ENCODE results near the gene GMDS.

The GMDS gene

GRCh38 chr6:2204272-2204671 lies 41.1 kb downstream of the GMDS start:
- H3K4me1 Mint-ChIP-seq: no peaks in the 10 kb centered on the region
- H3K36me3 Mint-ChIP-seq (ENCODE audit: low read depth): no peaks in the 10 kb centered on the region
- no peak for ATAC-seq
- H3K4me3 Mint-ChIP-seq: no peak overlapping the region
- H3K9me3 Mint-ChIP-seq: no peaks in the 10 kb centered on the region
- no peaks in the 10 kb centered on the region for H3K27me3 Mint-ChIP-seq
- no peak for DNase-seq
- H3K27ac Mint-ChIP-seq: no peak overlapping the region

GRCh38 chr6:2203264-2203663 lies 42.1 kb downstream of the GMDS start:
- ATAC-seq (no peak), DNase-seq (no peak)
- H3K4me1 Mint-ChIP-seq: no peaks in the 10 kb centered on the region
- no peak overlapping the region for H3K27ac Mint-ChIP-seq
- no peaks in the 10 kb centered on the region for H3K36me3 Mint-ChIP-seq (ENCODE audit: low read depth)
- no peaks in the 10 kb centered on the region for H3K9me3 Mint-ChIP-seq
- H3K27me3 Mint-ChIP-seq: no peaks in the 10 kb centered on the region
- no peak overlapping the region for H3K4me3 Mint-ChIP-seq

GRCh38 chr6:2197984-2198383 lies 47.4 kb downstream of the GMDS start:
- no peak for DNase-seq
- Mint-ChIP-seq H3K36me3 (ENCODE audit: low read depth) (peaks cover 2% of the 10 kb centered on the region), H3K27ac (no peak overlapping the region), H3K4me1 (peaks cover 3% of the 10 kb centered on the region), H3K4me3 (no peak overlapping the region), H3K9me3 (no peaks in the 10 kb centered on the region), H3K27me3 (no peaks in the 10 kb centered on the region)
- no peak for ATAC-seq

- H3K27ac Mint-ChIP-seq: no peak overlapping the region
These were observed 48.2 kb downstream of the GMDS start for GRCh38 chr6:2197177-2197671.

GRCh38 chr6:2196079-2196679 lies 49.2 kb downstream of the GMDS start:
- ATAC-seq (peak; percentile 65), DNase-seq (peak; percentile 20)
- Mint-ChIP-seq H3K27me3 (no peaks in the 10 kb centered on the region), H3K4me1 (peaks cover 3% of the 10 kb centered on the region), H3K9me3 (no peaks in the 10 kb centered on the region), H3K4me3 (no peak overlapping the region), H3K36me3 (ENCODE audit: low read depth) (peaks cover 2% of the 10 kb centered on the region), H3K27ac (no peak overlapping the region)

More at GRCh38 chr6:2197177-2197671, 48.2 kb downstream of the GMDS start:
- DNase-seq (no peak), ATAC-seq (no peak)
- H3K27me3 Mint-ChIP-seq: no peaks in the 10 kb centered on the region
- peaks cover 2% of the 10 kb centered on the region for H3K36me3 Mint-ChIP-seq (ENCODE audit: low read depth)
- no peaks in the 10 kb centered on the region for H3K9me3 Mint-ChIP-seq
- peaks cover 3% of the 10 kb centered on the region for H3K4me1 Mint-ChIP-seq
- H3K4me3 Mint-ChIP-seq: no peak overlapping the region

GRCh38 chr6:2194643-2195042 lies 50.8 kb downstream of the GMDS start:
- no peaks in the 10 kb centered on the region for H3K9me3 Mint-ChIP-seq
- H3K4me1 Mint-ChIP-seq: peaks cover 3% of the 10 kb centered on the region
- no peak overlapping the region for H3K4me3 Mint-ChIP-seq
- H3K27ac Mint-ChIP-seq: no peak overlapping the region
- H3K27me3 Mint-ChIP-seq: no peaks in the 10 kb centered on the region
- no peak for DNase-seq
- ATAC-seq: no peak
- peaks cover 2% of the 10 kb centered on the region for H3K36me3 Mint-ChIP-seq (ENCODE audit: low read depth)

GRCh38 chr6:2193931-2194330 lies 51.5 kb downstream of the GMDS start:
- Mint-ChIP-seq H3K36me3 (ENCODE audit: low read depth) (peaks cover 2% of the 10 kb centered on the region), H3K27ac (no peak overlapping the region), H3K9me3 (no peaks in the 10 kb centered on the region), H3K27me3 (no peaks in the 10 kb centered on the region), H3K4me3 (no peak overlapping the region), H3K4me1 (peaks cover 5% of the 10 kb centered on the region)
- DNase-seq: no peak
- ATAC-seq: no peak

- Mint-ChIP-seq H3K27ac (no peak overlapping the region), H3K4me3 (no peak overlapping the region), H3K4me1 (peaks cover 7% of the 10 kb centered on the region), H3K36me3 (ENCODE audit: low read depth) (peaks cover 2% of the 10 kb centered on the region), H3K9me3 (no peaks in the 10 kb centered on the region), H3K27me3 (no peaks in the 10 kb centered on the region)
- DNase-seq: no peak
- no peak for ATAC-seq
These were observed 52.4 kb downstream of the GMDS start for GRCh38 chr6:2192976-2193375.

- H3K9me3 Mint-ChIP-seq: no peaks in the 10 kb centered on the region
- no peaks in the 10 kb centered on the region for H3K27me3 Mint-ChIP-seq
- ATAC-seq (no peak), DNase-seq (no peak)
- no peak overlapping the region for H3K4me3 Mint-ChIP-seq
- H3K4me1 Mint-ChIP-seq: peaks cover 22% of the 10 kb centered on the region
- H3K36me3 Mint-ChIP-seq (ENCODE audit: low read depth): peaks cover 2% of the 10 kb centered on the region
- no peak overlapping the region for H3K27ac Mint-ChIP-seq
These were observed 54.0 kb downstream of the GMDS start for GRCh38 chr6:2191390-2191740.

- H3K4me3 Mint-ChIP-seq: no peak overlapping the region
- no peak for ATAC-seq
- H3K36me3 Mint-ChIP-seq (ENCODE audit: low read depth): peaks cover 2% of the 10 kb centered on the region
- H3K27ac Mint-ChIP-seq: no peak overlapping the region
- no peak for DNase-seq
- no peaks in the 10 kb centered on the region for H3K9me3 Mint-ChIP-seq
- peaks cover 22% of the 10 kb centered on the region for H3K4me1 Mint-ChIP-seq
- no peaks in the 10 kb centered on the region for H3K27me3 Mint-ChIP-seq
These were observed 54.6 kb downstream of the GMDS start for GRCh38 chr6:2190661-2191389.

- Mint-ChIP-seq H3K4me1 (peaks cover 27% of the 10 kb centered on the region), H3K9me3 (no peaks in the 10 kb centered on the region), H3K27me3 (no peaks in the 10 kb centered on the region), H3K27ac (no peak overlapping the region), H3K36me3 (ENCODE audit: low read depth) (peaks cover under 1% of the 10 kb centered on the region), H3K4me3 (no peak overlapping the region)
- ATAC-seq (no peak), DNase-seq (no peak)
These were observed 56.5 kb downstream of the GMDS start for GRCh38 chr6:2188856-2189384.

- no peak for ATAC-seq
- no peak for DNase-seq
- Mint-ChIP-seq H3K27ac (no peak overlapping the region), H3K4me1 (peaks cover 28% of the 10 kb centered on the region), H3K27me3 (no peaks in the 10 kb centered on the region), H3K4me3 (no peak overlapping the region), H3K9me3 (no peaks in the 10 kb centered on the region), H3K36me3 (ENCODE audit: low read depth) (no peaks in the 10 kb centered on the region)
These were observed 57.0 kb downstream of the GMDS start for GRCh38 chr6:2188397-2188796.

- peaks cover 32% of the 10 kb centered on the region for H3K4me1 Mint-ChIP-seq
- no peak overlapping the region for H3K4me3 Mint-ChIP-seq
- H3K36me3 Mint-ChIP-seq (ENCODE audit: low read depth): no peaks in the 10 kb centered on the region
- peaks cover 2% of the 10 kb centered on the region for H3K27me3 Mint-ChIP-seq
- no peak overlapping the region for H3K27ac Mint-ChIP-seq
- ATAC-seq (no peak), DNase-seq (no peak)
- no peaks in the 10 kb centered on the region for H3K9me3 Mint-ChIP-seq
These were observed 57.6 kb downstream of the GMDS start for GRCh38 chr6:2187826-2188225.

- Mint-ChIP-seq H3K27ac (no peak overlapping the region), H3K27me3 (peaks cover 2% of the 10 kb centered on the region), H3K9me3 (no peaks in the 10 kb centered on the region), H3K4me1 (peaks cover 40% of the 10 kb centered on the region), H3K36me3 (ENCODE audit: low read depth) (no peaks in the 10 kb centered on the region), H3K4me3 (no peak overlapping the region)
- ATAC-seq (peak; percentile 70), DNase-seq (peak; percentile 22)
These were observed 58.9 kb downstream of the GMDS start for GRCh38 chr6:2186516-2186915.

GRCh38 chr6:2185466-2185865 lies 59.9 kb downstream of the GMDS start:
- Mint-ChIP-seq H3K27me3 (peaks cover 2% of the 10 kb centered on the region), H3K27ac (no peak overlapping the region), H3K4me1 (peaks cover 45% of the 10 kb centered on the region), H3K36me3 (ENCODE audit: low read depth) (no peaks in the 10 kb centered on the region), H3K9me3 (no peaks in the 10 kb centered on the region), H3K4me3 (no peak overlapping the region)
- ATAC-seq (no peak), DNase-seq (no peak)

Data from activated naive CD8-positive, alpha-beta T cell treated with anti-CD3 and anti-CD28 coated beads, Interleukin-2, amount 50 U/mL, for 24 hours (primary cell).